ENCODE results near the gene KRT9.

KRT9 gene

DNA sequence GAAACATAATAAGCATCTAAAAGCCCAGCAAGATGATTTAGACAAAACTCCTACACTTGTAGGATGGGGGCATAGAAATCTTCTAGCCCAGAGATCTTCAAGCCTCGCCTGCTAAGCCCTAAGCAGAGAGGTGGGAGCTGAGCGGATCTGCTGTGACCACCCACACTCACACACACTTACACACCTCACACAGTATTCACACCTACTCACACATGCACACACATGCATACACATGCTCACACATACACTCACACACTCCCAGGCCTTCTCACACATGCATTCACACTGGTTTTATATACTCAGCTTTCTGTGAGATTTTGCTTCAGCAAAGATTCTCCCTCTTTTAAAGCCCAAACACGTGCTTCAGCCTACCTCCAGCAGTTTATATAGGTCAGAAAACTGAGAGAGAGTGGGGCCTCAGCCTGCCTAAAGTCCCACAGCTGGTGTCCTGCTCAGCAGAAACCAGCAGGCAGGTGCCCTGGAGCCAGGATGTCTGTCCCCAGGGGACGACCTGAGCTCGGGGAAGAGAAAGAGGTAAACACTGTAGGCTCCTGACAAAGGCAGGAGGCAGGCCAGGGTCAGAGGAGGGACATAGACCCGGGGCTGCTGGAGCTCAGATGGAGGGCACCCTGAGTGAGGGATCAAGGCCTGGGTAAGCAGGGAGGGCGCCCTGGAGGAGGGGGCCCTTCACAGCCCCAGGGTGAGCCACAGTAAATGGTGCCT is 31.7 kb downstream of the KRT9 start:
- TF ChIP-seq, protein P1, sequence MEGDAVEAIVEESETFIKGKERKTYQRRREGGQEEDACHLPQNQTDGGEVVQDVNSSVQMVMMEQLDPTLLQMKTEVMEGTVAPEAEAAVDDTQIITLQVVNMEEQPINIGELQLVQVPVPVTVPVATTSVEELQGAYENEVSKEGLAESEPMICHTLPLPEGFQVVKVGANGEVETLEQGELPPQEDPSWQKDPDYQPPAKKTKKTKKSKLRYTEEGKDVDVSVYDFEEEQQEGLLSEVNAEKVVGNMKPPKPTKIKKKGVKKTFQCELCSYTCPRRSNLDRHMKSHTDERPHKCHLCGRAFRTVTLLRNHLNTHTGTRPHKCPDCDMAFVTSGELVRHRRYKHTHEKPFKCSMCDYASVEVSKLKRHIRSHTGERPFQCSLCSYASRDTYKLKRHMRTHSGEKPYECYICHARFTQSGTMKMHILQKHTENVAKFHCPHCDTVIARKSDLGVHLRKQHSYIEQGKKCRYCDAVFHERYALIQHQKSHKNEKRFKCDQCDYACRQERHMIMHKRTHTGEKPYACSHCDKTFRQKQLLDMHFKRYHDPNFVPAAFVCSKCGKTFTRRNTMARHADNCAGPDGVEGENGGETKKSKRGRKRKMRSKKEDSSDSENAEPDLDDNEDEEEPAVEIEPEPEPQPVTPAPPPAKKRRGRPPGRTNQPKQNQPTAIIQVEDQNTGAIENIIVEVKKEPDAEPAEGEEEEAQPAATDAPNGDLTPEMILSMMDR (IDR thresholded peaks at IDR 0.05) = no peak
- Histone ChIP-seq H3K4me1 (ENCODE audit: control insufficient read depth in 1 of 2, insufficient read depth in 1 of 2, low read depth in 1 of 2, low read length in 1 of 2) (no peaks in the 10 kb centered on the region), H3K9me3 (no peaks in the 10 kb centered on the region), H3K27ac (no peak overlapping the region), H3K36me3 (no peaks in the 10 kb centered on the region), H3K27me3 (peaks cover 41% of the 10 kb centered on the region), H3K4me3 (ENCODE audit: low read depth in 1 of 2, low read length in 1 of 2) (no peak overlapping the region)

DNA sequence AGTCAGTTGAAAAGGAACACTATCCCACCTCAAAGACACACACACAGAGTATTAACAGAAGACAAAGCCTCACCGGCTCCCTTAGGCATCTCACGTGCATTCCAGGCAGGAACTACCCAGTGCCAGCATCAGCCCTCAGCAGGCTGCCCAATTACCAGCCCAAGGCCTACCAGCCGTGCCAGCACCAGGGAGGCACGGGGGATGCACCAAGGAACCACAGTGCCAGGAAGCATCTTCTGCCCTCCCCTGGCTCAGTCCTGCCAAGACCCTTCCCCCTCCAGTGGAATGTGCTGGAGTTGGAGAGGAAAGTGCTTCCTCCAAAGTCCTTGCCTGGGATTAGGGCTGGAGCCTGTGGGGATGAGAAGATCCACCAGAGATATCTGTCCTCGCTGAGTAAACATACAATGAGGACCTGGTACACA is 32.8 kb downstream of the KRT9 start:
- Histone ChIP-seq H3K4me3 (ENCODE audit: low read depth in 1 of 2, low read length in 1 of 2) (no peak overlapping the region), H3K4me1 (ENCODE audit: control insufficient read depth in 1 of 2, insufficient read depth in 1 of 2, low read depth in 1 of 2, low read length in 1 of 2) (no peaks in the 10 kb centered on the region), H3K27me3 (peaks cover 50% of the 10 kb centered on the region), H3K9me3 (no peaks in the 10 kb centered on the region), H3K27ac (no peak overlapping the region), H3K36me3 (no peaks in the 10 kb centered on the region)
- TF ChIP-seq, protein P1 (IDR thresholded peaks at IDR 0.05) = no peak

DNA sequence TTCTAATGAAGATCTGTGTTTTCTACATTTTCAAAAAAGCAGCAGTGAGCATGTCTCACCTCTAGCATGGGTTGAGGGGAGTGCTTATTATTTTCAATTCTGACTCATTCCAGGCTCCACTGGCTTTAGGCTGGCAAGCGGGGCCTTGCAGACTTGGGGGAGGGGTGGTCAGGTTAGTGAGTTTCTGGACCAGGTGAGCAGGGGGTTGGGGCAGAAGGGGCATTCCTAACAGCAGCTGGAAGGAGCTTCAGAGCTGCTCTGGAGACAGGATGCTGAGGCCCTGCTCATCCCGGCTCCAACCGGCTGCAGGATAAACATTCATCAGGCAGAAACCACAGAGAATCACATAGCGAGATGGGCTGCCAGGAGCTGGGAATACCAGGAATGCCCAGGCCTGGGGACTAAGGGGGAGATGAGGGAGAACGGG is 33.3 kb downstream of the KRT9 start:
- H3K27me3 ChIP-seq = peaks cover 55% of the 10 kb centered on the region
- H3K36me3 ChIP-seq = no peaks in the 10 kb centered on the region
- H3K4me1 ChIP-seq (ENCODE audit: control insufficient read depth in 1 of 2, insufficient read depth in 1 of 2, low read depth in 1 of 2, low read length in 1 of 2) = no peaks in the 10 kb centered on the region
- no peak overlapping the region for H3K27ac ChIP-seq
- H3K9me3 ChIP-seq = no peaks in the 10 kb centered on the region
- TF ChIP-seq, protein P1 (IDR thresholded peaks at IDR 0.05) = no peak
- H3K4me3 ChIP-seq (ENCODE audit: low read depth in 1 of 2, low read length in 1 of 2) = no peak overlapping the region

DNA sequence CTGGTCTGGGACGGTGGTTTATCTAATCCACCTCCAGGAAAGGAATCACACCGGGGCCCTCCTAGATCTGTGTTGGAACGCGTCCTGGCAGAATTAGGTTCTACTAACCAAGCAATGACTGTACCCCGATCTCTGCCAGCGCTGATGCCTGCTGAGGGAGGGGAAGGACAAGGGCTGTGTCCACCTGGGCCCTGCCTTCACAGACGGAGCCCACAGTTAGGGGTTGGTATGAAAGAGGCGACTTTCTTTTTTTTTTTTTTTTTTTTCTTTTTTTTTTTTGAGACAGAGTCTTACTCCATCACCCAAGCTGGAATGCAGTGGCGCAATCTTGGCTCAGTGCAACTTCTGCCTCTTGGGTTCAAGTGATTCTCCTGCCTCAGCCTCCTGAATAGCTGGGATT is 33.9 kb downstream of the KRT9 start:
- H3K4me1 ChIP-seq (ENCODE audit: control insufficient read depth in 1 of 2, insufficient read depth in 1 of 2, low read depth in 1 of 2, low read length in 1 of 2) = no peaks in the 10 kb centered on the region
- H3K27me3 ChIP-seq = peaks cover 57% of the 10 kb centered on the region
- no peak overlapping the region for H3K4me3 ChIP-seq (ENCODE audit: low read depth in 1 of 2, low read length in 1 of 2)
- H3K36me3 ChIP-seq = no peaks in the 10 kb centered on the region
- no peaks in the 10 kb centered on the region for H3K9me3 ChIP-seq
- H3K27ac ChIP-seq = no peak overlapping the region
- TF ChIP-seq, protein P1 (IDR thresholded peaks at IDR 0.05) = no peak

DNA sequence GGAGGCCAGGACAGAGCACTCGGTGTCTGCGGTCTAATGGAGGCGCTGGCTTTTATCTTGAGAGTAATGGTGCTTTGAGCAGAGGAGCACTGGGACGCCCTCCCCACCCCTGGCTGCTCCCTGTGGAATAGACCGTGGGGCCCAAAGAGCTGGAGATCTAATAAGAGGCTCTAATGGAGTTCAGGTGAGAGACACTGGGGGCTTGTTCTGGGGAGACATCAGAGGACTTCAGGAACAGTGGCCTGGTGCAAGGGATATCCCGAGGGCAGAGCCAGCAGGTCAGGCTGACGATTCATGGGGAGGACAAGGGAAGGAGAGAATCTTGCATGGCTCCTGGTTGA is 34.3 kb downstream of the KRT9 start:
- Histone ChIP-seq H3K27ac (no peak overlapping the region), H3K36me3 (no peaks in the 10 kb centered on the region), H3K27me3 (peaks cover 58% of the 10 kb centered on the region), H3K9me3 (no peaks in the 10 kb centered on the region), H3K4me1 (ENCODE audit: control insufficient read depth in 1 of 2, insufficient read depth in 1 of 2, low read depth in 1 of 2, low read length in 1 of 2) (no peaks in the 10 kb centered on the region), H3K4me3 (ENCODE audit: low read depth in 1 of 2, low read length in 1 of 2) (no peak overlapping the region)
- TF ChIP-seq, protein P1 (IDR thresholded peaks at IDR 0.05) = no peak
